CD14-positive monocyte (primary cell): ENCODE results near the gene FBXO5. TPM values are rescaled to one million over a fixed set of nuclear protein-coding genes. Genes with fewer than 3 reads are reported as not detected.
A peak's percentile ranks its signal among the peaks of the same experiment; 100 is the strongest.

Source experiments
- DNase-seq, 3 donors: peaks; one replicate each; pipeline ENCODE4 v3.0.0-alpha.2; 2011 to 2022
- H2AFZ ChIP-seq: 2 replicates; pipeline ENCODE4 v1.6.0; 2012; ENCODE audit warnings: mild to moderate bottlenecking, low read depth, low read length, inconsistent platforms; ENCODE audit not compliant: insufficient read depth, poor library complexity, severe bottlenecking
- H3K27ac ChIP-seq, 2 donors: 1 replicate in 1 of 2; 2 replicates in 1 of 2; pipeline ENCODE4 v1.5.1; 2012 to 2013; ENCODE audit warnings: low read length in 2 of 2, control low read depth in 1 of 2, inconsistent platforms in 1 of 2, low read depth in 1 of 2, mild to moderate bottlenecking in 1 of 2
- H3K27me3 ChIP-seq, 2 donors: one replicate each; pipeline versions ENCODE4 v1.6.0 to v1.6.1; 2011 to 2013; ENCODE audit warnings: low read length in 2 of 2; ENCODE audit not compliant: control insufficient read depth in 2 of 2, insufficient read depth in 2 of 2
- H3K36me3 ChIP-seq, 2 donors: replicated peaks in 1 of 2; 1 replicate in 1 of 2; 2 replicates in 1 of 2; pipeline versions ENCODE4 v1.5.1 to v1.6.1; 2012 to 2013; ENCODE audit warnings: low read length in 2 of 2, control low read depth in 1 of 2, inconsistent platforms in 1 of 2, mild to moderate bottlenecking in 1 of 2; ENCODE audit not compliant: insufficient read depth in 2 of 2, control insufficient read depth in 1 of 2
- H3K4me1 ChIP-seq, 2 donors: 1 replicate in 1 of 2; 2 replicates in 1 of 2; pipeline versions ENCODE4 v1.5.1 to v1.6.1; 2012 to 2013; ENCODE audit warnings: low read length in 2 of 2, control low read depth in 1 of 2, inconsistent platforms in 1 of 2, mild to moderate bottlenecking in 1 of 2, moderate library complexity in 1 of 2; ENCODE audit not compliant: insufficient read depth in 2 of 2, control insufficient read depth in 1 of 2
- H3K4me2 ChIP-seq: replicated peaks from 2 replicates; pipeline ENCODE3; 2012; ENCODE audit warnings: low read length, moderate library complexity, mild to moderate bottlenecking; ENCODE audit not compliant: poor library complexity, severe bottlenecking; ENCODE audit errors: extremely low read depth
- H3K4me3 ChIP-seq, 3 experiments: fragments of 200-600 bp in 1 of 3; sonication (generic) in 1 of 3; replicated peaks in 1 of 3; 1 replicate in 2 of 3; 2 replicates in 1 of 3; pipeline ENCODE4 v1.5.1; 2011 to 2013; ENCODE audit warnings: low read length in 3 of 3, mild to moderate bottlenecking in 3 of 3, control low read depth in 2 of 3, low read depth in 2 of 3, inconsistent platforms in 1 of 3, moderate library complexity in 1 of 3
- H3K79me2 ChIP-seq: 2 replicates; pipeline ENCODE4 v1.6.0; 2012; ENCODE audit warnings: mild to moderate bottlenecking, control low read depth, inconsistent platforms, low read length, moderate library complexity; ENCODE audit not compliant: insufficient read depth
- H3K9ac ChIP-seq: 2 replicates; pipeline ENCODE4 v1.6.0; 2017; ENCODE audit warnings: low read length, mild to moderate bottlenecking; ENCODE audit not compliant: insufficient read depth, poor library complexity, severe bottlenecking
- H3K9me3 ChIP-seq, 2 donors: replicated peaks in 1 of 2; 1 replicate in 1 of 2; 2 replicates in 1 of 2; pipeline versions ENCODE4 v1.5.1 to v1.6.1; 2012 to 2013; ENCODE audit warnings: low read length in 2 of 2, control low read depth in 1 of 2; ENCODE audit not compliant: control insufficient read depth in 1 of 2, insufficient read depth in 1 of 2
- H4K20me1 ChIP-seq: 2 replicates; pipeline ENCODE4 v1.6.0; 2012; ENCODE audit warnings: mild to moderate bottlenecking, low read length, control low read depth, moderate library complexity; ENCODE audit not compliant: insufficient read depth
- H3K27ac Mint-ChIP-seq, 7 donors: one replicate each; pipeline ENCODE4 v1.8.0; 2020; ENCODE audit warnings: mild to moderate bottlenecking in 7 of 7, mixed read lengths in 7 of 7, moderate library complexity in 6 of 7, inconsistent platforms in 2 of 7
- H3K27me3 Mint-ChIP-seq, 3 donors: one replicate each; pipeline ENCODE4 v1.8.0; 2021 to 2022; ENCODE audit warnings: low read depth in 3 of 3, mild to moderate bottlenecking in 3 of 3, mixed read lengths in 3 of 3, moderate library complexity in 3 of 3, inconsistent platforms in 1 of 3
- H3K36me3 Mint-ChIP-seq, 2 donors: one replicate each; pipeline ENCODE4 v1.8.0; 2020; ENCODE audit warnings: mixed read lengths in 2 of 2, inconsistent platforms in 1 of 2, mild to moderate bottlenecking in 1 of 2
- H3K4me1 Mint-ChIP-seq: one replicate; pipeline ENCODE4 v1.8.0; 2020; ENCODE audit warnings: mild to moderate bottlenecking, mixed read lengths
- H3K4me3 Mint-ChIP-seq, 2 donors: one replicate each; pipeline ENCODE4 v1.8.0; 2020; ENCODE audit warnings: mild to moderate bottlenecking in 2 of 2, mixed read lengths in 2 of 2, moderate library complexity in 1 of 2
- H3K9me3 Mint-ChIP-seq, 7 donors: one replicate each; pipeline ENCODE4 v1.8.0; 2020 to 2022; ENCODE audit warnings: mixed read lengths in 7 of 7, mild to moderate bottlenecking in 6 of 7, moderate library complexity in 6 of 7, inconsistent platforms in 2 of 7
- WGBS: methylation state at CpG from one replicate; pipeline ENCODE4 v1.1.5; 2013; ENCODE audit warnings: missing lambda C conversion rate; ENCODE audit not compliant: insufficient coverage; 5-methylcytosine and 5-hydroxymethylcytosine counted together
- intact Hi-C, 2 donors: fragments of 100-400 bp; cut with micrococcal nuclease; formaldehyde crosslinking; loops; one replicate each; pipeline versions ENCODE4 v1.15.0 to v1.15.1; 2023
- polyA plus RNA-seq, 3 donors: library from polyadenylated mRNA; depleted of rRNA in 1 of 3; unstranded in 2 of 3; stranded (reverse) in 1 of 3; fragments of 300-500 nt in 2 of 3; fragments of >200 nt in 1 of 3; fragmentation: Illumina TruSeq in 2 of 3; gene quantifications; 1 replicate in 2 of 3; 2 replicates in 1 of 3; pipeline ENCODE4 v1.2.3, GENCODE V29; 2012 to 2021
- TF ChIP-seq, protein P1 (sequence below): fragments of 200-600 bp; IDR thresholded peaks from one replicate; pipeline ENCODE4 v1.8.0; 2022; ENCODE audit warnings: antibody characterized with exemption, mild to moderate bottlenecking

The FBXO5 gene
- polyA plus RNA-seq, 3 donors: 1.0 to 1.9 (median 1.3) TPM

DNA sequence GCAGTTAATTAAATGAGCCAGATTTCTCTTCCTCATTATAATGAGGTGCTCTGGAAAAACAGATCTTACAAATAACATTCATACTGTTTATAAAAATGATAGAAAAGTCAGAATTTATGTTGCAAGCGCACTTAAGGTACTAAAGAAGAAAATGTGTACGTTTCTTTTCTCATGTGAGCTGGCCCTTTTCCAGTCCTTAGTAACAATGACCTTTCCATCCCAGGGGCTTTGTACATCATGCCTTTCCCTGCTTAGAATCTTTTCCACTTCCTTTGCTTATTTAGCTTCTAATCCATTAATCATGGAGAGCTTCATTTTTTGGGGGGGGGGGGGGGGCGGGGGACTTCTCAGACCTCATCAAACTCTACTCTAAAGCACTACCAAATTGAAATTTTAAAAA is 4.8 kb downstream of the FBXO5 start:
- no CpG with 5 or more reads among the region's 3 CpGs for WGBS
- TF ChIP-seq, protein P1, sequence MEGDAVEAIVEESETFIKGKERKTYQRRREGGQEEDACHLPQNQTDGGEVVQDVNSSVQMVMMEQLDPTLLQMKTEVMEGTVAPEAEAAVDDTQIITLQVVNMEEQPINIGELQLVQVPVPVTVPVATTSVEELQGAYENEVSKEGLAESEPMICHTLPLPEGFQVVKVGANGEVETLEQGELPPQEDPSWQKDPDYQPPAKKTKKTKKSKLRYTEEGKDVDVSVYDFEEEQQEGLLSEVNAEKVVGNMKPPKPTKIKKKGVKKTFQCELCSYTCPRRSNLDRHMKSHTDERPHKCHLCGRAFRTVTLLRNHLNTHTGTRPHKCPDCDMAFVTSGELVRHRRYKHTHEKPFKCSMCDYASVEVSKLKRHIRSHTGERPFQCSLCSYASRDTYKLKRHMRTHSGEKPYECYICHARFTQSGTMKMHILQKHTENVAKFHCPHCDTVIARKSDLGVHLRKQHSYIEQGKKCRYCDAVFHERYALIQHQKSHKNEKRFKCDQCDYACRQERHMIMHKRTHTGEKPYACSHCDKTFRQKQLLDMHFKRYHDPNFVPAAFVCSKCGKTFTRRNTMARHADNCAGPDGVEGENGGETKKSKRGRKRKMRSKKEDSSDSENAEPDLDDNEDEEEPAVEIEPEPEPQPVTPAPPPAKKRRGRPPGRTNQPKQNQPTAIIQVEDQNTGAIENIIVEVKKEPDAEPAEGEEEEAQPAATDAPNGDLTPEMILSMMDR: no peak
- Mint-ChIP-seq H3K4me1 (peaks cover 74% of the 10 kb centered on the region), H3K4me3 (no peak overlapping the region), H3K27me3 (peaks cover 0 to 1% (median 0%) of the 10 kb centered on the region in 3 donors), H3K27ac (peak overlapping the region in 5 of 7 donors; percentile 15 to 53 (median 35)), H3K36me3 (peaks cover 0 to 12% of the 10 kb centered on the region in 2 donors), H3K9me3 (no peaks in the 10 kb centered on the region)
- peaks cover 2 to 7% of the 10 kb centered on the region in 2 donors for H3K36me3 ChIP-seq
- H3K27me3 ChIP-seq: no peaks in the 10 kb centered on the region
- H4K20me1 ChIP-seq: peaks cover 13% of the 10 kb centered on the region
- intact Hi-C loops: loop anchor here in 1 of 2 donors (10.0 kb wide), 1 partner anchor 1583 kb away; the partner anchor contains the start of gene ZBTB2
- H3K4me3 ChIP-seq: no peak overlapping the region
- H3K4me1 ChIP-seq: peaks cover 52 to 89% of the 10 kb centered on the region in 2 donors
- H3K79me2 ChIP-seq: peaks cover 93% of the 10 kb centered on the region
- H3K27ac ChIP-seq: peak overlapping the region in 1 of 2 donors; percentile 86
- H3K4me2 ChIP-seq: no peak overlapping the region
- no peak overlapping the region for H2AFZ ChIP-seq
- no peak for DNase-seq
- H3K9me3 ChIP-seq: no peaks in the 10 kb centered on the region
- H3K9ac ChIP-seq: no peak overlapping the region

DNA sequence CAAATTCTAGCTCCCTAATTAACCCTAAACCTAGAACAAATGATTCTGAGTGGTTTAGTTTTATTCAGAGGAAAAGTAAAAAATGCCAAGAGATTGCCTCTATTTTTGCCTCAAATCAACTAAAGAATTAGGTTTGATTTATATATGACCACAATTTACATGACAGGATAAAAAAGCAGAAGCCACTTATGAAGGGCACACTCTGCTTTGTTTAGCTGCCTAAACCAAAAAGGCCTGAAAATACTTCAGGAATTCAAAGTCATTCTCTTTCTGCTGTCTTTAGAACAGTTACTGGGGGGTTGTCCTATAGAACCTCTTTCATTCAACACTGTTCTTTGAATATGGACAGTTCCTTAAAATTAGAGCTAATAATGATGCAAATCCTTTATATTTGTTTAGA is 5.3 kb downstream of the FBXO5 start:
- no peak overlapping the region for H2AFZ ChIP-seq
- peaks cover 95% of the 10 kb centered on the region for H3K79me2 ChIP-seq
- H3K4me1 ChIP-seq: peaks cover 50 to 86% of the 10 kb centered on the region in 2 donors
- H3K36me3 ChIP-seq: peaks cover 4 to 12% of the 10 kb centered on the region in 2 donors
- Mint-ChIP-seq H3K4me1 (peaks cover 74% of the 10 kb centered on the region), H3K27me3 (peaks cover 0 to 1% (median 0%) of the 10 kb centered on the region in 3 donors), H3K36me3 (peaks cover 0 to 17% of the 10 kb centered on the region in 2 donors), H3K27ac (peak overlapping the region in 5 of 7 donors; percentile 14 to 54 (median 35)), H3K9me3 (no peaks in the 10 kb centered on the region), H3K4me3 (no peak overlapping the region)
- no peak for DNase-seq
- H3K9me3 ChIP-seq: no peaks in the 10 kb centered on the region
- intact Hi-C loops: loop anchor here in 1 of 2 donors (10.0 kb wide), 1 partner anchor 1583 kb away; the partner anchor contains the start of gene ZBTB2
- H4K20me1 ChIP-seq: peaks cover 10% of the 10 kb centered on the region
- no peak overlapping the region for H3K4me3 ChIP-seq
- no peak overlapping the region for H3K9ac ChIP-seq
- H3K27me3 ChIP-seq: no peaks in the 10 kb centered on the region
- H3K27ac ChIP-seq: peak overlapping the region in 1 of 2 donors; percentile 86
- H3K4me2 ChIP-seq: no peak overlapping the region
- TF ChIP-seq, protein P1: no peak
